ENCODE data around the gene SUCO. TPM values are rescaled to one million over a fixed set of nuclear protein-coding genes. Genes with fewer than 3 reads are reported as not detected.

The SUCO gene
- polyA plus RNA-seq, 2 of the 4 experiments (the other 2 are of a cell fraction): 10.3 to 21.8 TPM

DNA sequence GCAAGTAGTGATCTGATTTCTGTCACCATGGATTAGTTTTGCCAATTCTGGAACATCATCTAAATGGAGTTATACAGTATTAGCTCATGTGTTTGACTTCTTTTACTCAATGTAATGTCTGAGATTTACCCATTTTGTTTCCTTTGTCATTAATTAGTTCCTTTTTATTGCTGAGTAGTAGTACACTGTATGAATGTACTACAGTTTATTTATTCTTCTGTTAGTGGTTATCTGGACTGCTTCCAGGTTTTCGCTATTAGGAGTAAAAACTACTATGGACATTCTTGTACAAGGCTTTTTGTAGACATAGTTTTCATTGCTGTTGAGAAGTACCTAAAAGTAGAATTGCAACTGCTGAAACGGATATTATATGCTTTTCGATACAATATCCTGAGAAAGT is 14.1 kb downstream of the SUCO start:
- WGBS (ENCODE audit: missing lambda C conversion rate): 75% methylated on average over 3 of the region's 3 CpGs
- Histone ChIP-seq H3K4me1 (peaks cover 19% of the 10 kb centered on the region; the same call in 2 of the 3 replicates), H3K9me3 (no peaks in the 10 kb centered on the region), H3K27ac (no peak overlapping the region), H3K4me2 (0 out of 3 replicates have a peak overlapping the region, but pooled peaks have one; percentile 12), H3K4me3 (no peak overlapping the region)
- no peak for TF ChIP-seq RARB (CRISPR knock-in tag; IDR thresholded peaks at IDR 0.05)
- TF ChIP-seq NR3C1 (IDR thresholded peaks at IDR 0.05): no peak
- no peak for TF ChIP-seq ESRRA (IDR thresholded peaks at IDR 0.05; ENCODE audit: borderline replicate concordance, low read length)
- TF ChIP-seq, protein P1, sequence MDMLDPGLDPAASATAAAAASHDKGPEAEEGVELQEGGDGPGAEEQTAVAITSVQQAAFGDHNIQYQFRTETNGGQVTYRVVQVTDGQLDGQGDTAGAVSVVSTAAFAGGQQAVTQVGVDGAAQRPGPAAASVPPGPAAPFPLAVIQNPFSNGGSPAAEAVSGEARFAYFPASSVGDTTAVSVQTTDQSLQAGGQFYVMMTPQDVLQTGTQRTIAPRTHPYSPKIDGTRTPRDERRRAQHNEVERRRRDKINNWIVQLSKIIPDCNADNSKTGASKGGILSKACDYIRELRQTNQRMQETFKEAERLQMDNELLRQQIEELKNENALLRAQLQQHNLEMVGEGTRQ (IDR thresholded peaks at IDR 0.05): no peak
- TF ChIP-seq, protein P2, sequence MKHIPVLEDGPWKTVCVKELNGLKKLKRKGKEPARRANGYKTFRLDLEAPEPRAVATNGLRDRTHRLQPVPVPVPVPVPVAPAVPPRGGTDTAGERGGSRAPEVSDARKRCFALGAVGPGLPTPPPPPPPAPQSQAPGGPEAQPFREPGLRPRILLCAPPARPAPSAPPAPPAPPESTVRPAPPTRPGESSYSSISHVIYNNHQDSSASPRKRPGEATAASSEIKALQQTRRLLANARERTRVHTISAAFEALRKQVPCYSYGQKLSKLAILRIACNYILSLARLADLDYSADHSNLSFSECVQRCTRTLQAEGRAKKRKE (CRISPR knock-in tag; IDR thresholded peaks at IDR 0.05; ENCODE audit: low read depth): no peak
- no peak for TF ChIP-seq CEBPB (IDR thresholded peaks at IDR 0.05)
- TF ChIP-seq ZSCAN20 (CRISPR knock-in tag; IDR thresholded peaks at IDR 0.05): no peak
- TF ChIP-seq PHF8 (IDR thresholded peaks at IDR 0.05; ENCODE audit: borderline replicate concordance, low read depth): no peak
- TF ChIP-seq JUNB (IDR thresholded peaks at IDR 0.05): no peak
- no peak for TF ChIP-seq SREBF2 (IDR thresholded peaks at IDR 0.05)
- TF ChIP-seq MYC (IDR thresholded peaks at IDR 0.05; ENCODE audit: borderline replicate concordance, low read length): no peak
- TF ChIP-seq, protein P3, sequence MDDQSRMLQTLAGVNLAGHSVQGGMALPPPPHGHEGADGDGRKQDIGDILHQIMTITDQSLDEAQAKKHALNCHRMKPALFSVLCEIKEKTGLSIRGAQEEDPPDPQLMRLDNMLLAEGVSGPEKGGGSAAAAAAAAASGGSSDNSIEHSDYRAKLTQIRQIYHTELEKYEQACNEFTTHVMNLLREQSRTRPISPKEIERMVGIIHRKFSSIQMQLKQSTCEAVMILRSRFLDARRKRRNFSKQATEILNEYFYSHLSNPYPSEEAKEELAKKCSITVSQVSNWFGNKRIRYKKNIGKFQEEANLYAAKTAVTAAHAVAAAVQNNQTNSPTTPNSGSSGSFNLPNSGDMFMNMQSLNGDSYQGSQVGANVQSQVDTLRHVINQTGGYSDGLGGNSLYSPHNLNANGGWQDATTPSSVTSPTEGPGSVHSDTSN (IDR thresholded peaks at IDR 0.05): no peak
- DNase-seq (ENCODE audit: low read depth in 1 of 2, low spot score in 1 of 2) (no peak), ATAC-seq (no peak), FAIRE-seq (no peak)
- POLR2A ChIA-PET: no interaction called here
- CTCF ChIA-PET: no interaction called here

DNA sequence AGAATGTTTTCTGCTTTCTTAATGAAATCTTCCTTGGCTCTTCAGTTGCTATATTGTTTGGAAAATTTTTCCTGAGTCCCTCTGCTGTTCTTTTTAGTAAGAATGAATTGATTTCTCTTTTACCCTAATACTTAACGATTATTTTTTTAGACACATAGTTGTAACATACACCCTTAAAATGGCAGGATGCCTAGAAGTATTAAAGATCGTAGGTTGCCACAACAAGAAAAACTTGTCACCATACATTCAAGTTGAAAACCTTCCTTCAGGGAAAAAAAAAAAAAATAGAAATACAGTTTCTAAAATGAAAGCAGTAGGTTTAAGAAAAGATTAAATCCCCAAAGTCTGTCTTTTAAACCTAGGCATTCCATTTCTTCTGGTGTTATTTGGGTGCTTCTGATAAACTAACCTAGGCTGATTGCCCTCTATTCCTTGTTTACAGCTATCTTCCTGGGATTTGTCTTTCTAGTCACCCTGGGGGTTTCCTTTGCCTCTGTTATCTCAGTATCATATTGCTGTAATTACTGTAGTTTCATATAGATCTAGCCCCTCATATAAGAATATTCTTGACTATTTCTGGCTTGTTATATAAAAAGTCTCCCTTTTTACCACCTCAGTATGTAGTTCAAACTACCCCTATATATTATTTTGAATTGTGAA is 16.8 kb downstream of the SUCO start:
- no peak for TF ChIP-seq CEBPB (IDR thresholded peaks at IDR 0.05)
- no peak for TF ChIP-seq SREBF2 (IDR thresholded peaks at IDR 0.05)
- no peak for TF ChIP-seq HEYL (CRISPR knock-in tag; IDR thresholded peaks at IDR 0.05)
- no peak for TF ChIP-seq SMC3 (IDR thresholded peaks at IDR 0.05)
- TF ChIP-seq HOXB5 (CRISPR knock-in tag; IDR thresholded peaks at IDR 0.05): no peak
- TF ChIP-seq GATA3 (IDR thresholded peaks at IDR 0.05; ENCODE audit: borderline replicate concordance): no peak
- no peak for TF ChIP-seq HOXA7 (CRISPR knock-in tag; IDR thresholded peaks at IDR 0.05)
- no peak for TF ChIP-seq POLR2A (IDR thresholded peaks at IDR 0.05; ENCODE audit: low read length)
- no peak for TF ChIP-seq ZNF302 (CRISPR knock-in tag; IDR thresholded peaks at IDR 0.05)
- no peak for TF ChIP-seq MAFK (IDR thresholded peaks at IDR 0.05; ENCODE audit: partially characterized antibody)
- TF ChIP-seq, protein P4, sequence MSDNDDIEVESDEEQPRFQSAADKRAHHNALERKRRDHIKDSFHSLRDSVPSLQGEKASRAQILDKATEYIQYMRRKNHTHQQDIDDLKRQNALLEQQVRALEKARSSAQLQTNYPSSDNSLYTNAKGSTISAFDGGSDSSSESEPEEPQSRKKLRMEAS (IDR thresholded peaks at IDR 0.05): no peak
- TF ChIP-seq EHF (CRISPR knock-in tag; IDR thresholded peaks at IDR 0.05): no peak
- no peak for TF ChIP-seq JUNB (IDR thresholded peaks at IDR 0.05)
- TF ChIP-seq EP300 (IDR thresholded peaks at IDR 0.05): no peak
- TF ChIP-seq, protein P5, sequence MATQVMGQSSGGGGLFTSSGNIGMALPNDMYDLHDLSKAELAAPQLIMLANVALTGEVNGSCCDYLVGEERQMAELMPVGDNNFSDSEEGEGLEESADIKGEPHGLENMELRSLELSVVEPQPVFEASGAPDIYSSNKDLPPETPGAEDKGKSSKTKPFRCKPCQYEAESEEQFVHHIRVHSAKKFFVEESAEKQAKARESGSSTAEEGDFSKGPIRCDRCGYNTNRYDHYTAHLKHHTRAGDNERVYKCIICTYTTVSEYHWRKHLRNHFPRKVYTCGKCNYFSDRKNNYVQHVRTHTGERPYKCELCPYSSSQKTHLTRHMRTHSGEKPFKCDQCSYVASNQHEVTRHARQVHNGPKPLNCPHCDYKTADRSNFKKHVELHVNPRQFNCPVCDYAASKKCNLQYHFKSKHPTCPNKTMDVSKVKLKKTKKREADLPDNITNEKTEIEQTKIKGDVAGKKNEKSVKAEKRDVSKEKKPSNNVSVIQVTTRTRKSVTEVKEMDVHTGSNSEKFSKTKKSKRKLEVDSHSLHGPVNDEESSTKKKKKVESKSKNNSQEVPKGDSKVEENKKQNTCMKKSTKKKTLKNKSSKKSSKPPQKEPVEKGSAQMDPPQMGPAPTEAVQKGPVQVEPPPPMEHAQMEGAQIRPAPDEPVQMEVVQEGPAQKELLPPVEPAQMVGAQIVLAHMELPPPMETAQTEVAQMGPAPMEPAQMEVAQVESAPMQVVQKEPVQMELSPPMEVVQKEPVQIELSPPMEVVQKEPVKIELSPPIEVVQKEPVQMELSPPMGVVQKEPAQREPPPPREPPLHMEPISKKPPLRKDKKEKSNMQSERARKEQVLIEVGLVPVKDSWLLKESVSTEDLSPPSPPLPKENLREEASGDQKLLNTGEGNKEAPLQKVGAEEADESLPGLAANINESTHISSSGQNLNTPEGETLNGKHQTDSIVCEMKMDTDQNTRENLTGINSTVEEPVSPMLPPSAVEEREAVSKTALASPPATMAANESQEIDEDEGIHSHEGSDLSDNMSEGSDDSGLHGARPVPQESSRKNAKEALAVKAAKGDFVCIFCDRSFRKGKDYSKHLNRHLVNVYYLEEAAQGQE (IDR thresholded peaks at IDR 0.05): no peak
- no peak for TF ChIP-seq RCOR1 (IDR thresholded peaks at IDR 0.05; ENCODE audit: low read depth, low read length)
- TF ChIP-seq, protein P6, sequence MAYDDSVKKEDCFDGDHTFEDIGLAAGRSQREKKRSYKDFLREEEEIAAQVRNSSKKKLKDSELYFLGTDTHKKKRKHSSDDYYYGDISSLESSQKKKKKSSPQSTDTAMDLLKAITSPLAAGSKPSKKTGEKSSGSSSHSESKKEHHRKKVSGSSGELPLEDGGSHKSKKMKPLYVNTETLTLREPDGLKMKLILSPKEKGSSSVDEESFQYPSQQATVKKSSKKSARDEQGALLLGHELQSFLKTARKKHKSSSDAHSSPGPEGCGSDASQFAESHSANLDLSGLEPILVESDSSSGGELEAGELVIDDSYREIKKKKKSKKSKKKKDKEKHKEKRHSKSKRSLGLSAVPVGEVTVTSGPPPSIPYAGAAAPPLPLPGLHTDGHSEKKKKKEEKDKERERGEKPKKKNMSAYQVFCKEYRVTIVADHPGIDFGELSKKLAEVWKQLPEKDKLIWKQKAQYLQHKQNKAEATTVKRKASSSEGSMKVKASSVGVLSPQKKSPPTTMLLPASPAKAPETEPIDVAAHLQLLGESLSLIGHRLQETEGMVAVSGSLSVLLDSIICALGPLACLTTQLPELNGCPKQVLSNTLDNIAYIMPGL (CRISPR knock-in tag; IDR thresholded peaks at IDR 0.05; ENCODE audit: borderline replicate concordance): no peak
- no peak for TF ChIP-seq KDM1A (IDR thresholded peaks at IDR 0.05; ENCODE audit: low read depth)
- no peak for TF ChIP-seq EHMT2 (IDR thresholded peaks at IDR 0.05; ENCODE audit: low read depth)
- no peak for FAIRE-seq
- peak overlapping the region; percentile 14; the same call in 1 of the 3 replicates for H3K4me2 ChIP-seq
- no peak overlapping the region for H3K4me3 ChIP-seq
- H3K27ac ChIP-seq: no peak overlapping the region
- peaks cover 19% of the 10 kb centered on the region; the same call in 2 of the 3 replicates for H3K4me1 ChIP-seq
- ChIA-PET POLR2A (no interaction called here), CTCF (no interaction called here)
- ATAC-seq: no peak
- H3K9me3 ChIP-seq: no peaks in the 10 kb centered on the region
- WGBS (ENCODE audit: missing lambda C conversion rate): 75% methylated on average over 2 of the region's 2 CpGs
- no peak for DNase-seq (ENCODE audit: low read depth in 1 of 2, low spot score in 1 of 2)

Data from A549 (cell line).